ENCODE measurements around the gene HIP1.
"Not testable (repeated sequence)": the region's sequence is repeated elsewhere in the genome, so short reads cannot be mapped to it uniquely, and the experiment has no call there.

Gene HIP1

GRCh38 chr7:75719626-75720025, 19.1 kb downstream of the HIP1 start:
- H3K27ac ChIP-seq (ENCODE audit: low read depth, low read length): no peak overlapping the region
- 0 out of 2 replicates have a peak, but pooled peaks cover 2% of the 10 kb centered on the region for H3K27me3 ChIP-seq (ENCODE audit: control insufficient read depth, low read length)
- TF ChIP-seq, protein P1, sequence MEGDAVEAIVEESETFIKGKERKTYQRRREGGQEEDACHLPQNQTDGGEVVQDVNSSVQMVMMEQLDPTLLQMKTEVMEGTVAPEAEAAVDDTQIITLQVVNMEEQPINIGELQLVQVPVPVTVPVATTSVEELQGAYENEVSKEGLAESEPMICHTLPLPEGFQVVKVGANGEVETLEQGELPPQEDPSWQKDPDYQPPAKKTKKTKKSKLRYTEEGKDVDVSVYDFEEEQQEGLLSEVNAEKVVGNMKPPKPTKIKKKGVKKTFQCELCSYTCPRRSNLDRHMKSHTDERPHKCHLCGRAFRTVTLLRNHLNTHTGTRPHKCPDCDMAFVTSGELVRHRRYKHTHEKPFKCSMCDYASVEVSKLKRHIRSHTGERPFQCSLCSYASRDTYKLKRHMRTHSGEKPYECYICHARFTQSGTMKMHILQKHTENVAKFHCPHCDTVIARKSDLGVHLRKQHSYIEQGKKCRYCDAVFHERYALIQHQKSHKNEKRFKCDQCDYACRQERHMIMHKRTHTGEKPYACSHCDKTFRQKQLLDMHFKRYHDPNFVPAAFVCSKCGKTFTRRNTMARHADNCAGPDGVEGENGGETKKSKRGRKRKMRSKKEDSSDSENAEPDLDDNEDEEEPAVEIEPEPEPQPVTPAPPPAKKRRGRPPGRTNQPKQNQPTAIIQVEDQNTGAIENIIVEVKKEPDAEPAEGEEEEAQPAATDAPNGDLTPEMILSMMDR (IDR thresholded peaks at IDR 0.05; ENCODE audit: low read depth, low read length, poor library complexity, severe bottlenecking): no peak
- TF ChIP-seq EZH2phosphoT487 (IDR thresholded peaks at IDR 0.05; ENCODE audit: borderline replicate concordance, low read length): no peak
- H3K4me1 ChIP-seq (ENCODE audit: control insufficient read depth, low read length): peaks cover 1% of the 10 kb centered on the region
- no peaks in the 10 kb centered on the region for H4K20me1 ChIP-seq (ENCODE audit: control insufficient read depth, insufficient read depth, low read depth, low read length)
- no peaks in the 10 kb centered on the region for H3K9me2 ChIP-seq (replicated peaks; ENCODE audit: control insufficient read depth, low read length)
- H3F3A ChIP-seq (ENCODE audit: control insufficient read depth, insufficient read depth): no peaks in the 10 kb centered on the region
- no peaks in the 10 kb centered on the region for H3K79me2 ChIP-seq (ENCODE audit: control insufficient read depth, low read length)
- no peak overlapping the region for H3K4me3 ChIP-seq (ENCODE audit: low read length)
- no peak overlapping the region for H3K4me2 ChIP-seq (ENCODE audit: low read length)
- no peaks in the 10 kb centered on the region for H3K9me3 ChIP-seq (ENCODE audit: control insufficient read depth, insufficient read depth, low read length)
- no peaks in the 10 kb centered on the region for H3K36me3 ChIP-seq (ENCODE audit: control insufficient read depth, low read length)

DNA sequence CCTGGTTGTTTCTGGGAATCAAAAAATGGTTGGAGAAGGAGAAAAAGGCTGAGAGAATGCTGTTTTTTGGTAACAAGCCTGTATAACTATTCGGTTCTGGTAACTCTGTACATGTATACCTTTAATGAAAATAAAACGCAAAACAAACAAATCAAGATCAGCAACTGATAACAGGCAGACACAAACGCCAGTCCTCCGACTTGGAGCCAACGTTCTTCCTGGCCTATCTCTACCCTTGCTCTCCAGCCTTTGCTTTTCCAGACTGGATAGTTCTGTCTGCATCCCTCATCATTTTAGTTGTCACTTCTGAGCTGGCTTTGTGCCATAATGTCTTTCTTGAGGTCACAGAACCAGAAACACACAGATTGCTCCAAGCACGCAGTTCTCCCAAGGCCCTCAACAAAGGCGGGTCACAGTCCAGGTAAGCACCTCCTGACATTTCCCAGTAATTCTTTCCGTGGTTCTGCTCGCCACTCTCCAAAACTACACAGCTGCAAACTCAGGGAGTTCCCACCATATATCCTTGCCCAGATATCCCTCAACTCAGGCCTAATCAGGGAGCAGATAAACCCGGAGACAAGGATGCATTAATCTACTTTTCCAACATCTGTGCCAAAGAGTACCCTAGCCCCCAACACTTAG, 20.2 kb downstream of the HIP1 start:
- Histone ChIP-seq H3K9me3 (ENCODE audit: control insufficient read depth, insufficient read depth, low read length) (no peaks in the 10 kb centered on the region), H3K4me3 (ENCODE audit: low read length) (no peak overlapping the region), H3K79me2 (ENCODE audit: control insufficient read depth, low read length) (no peaks in the 10 kb centered on the region), H3K27me3 (ENCODE audit: control insufficient read depth, low read length) (no peaks in the 10 kb centered on the region), H3K4me2 (ENCODE audit: low read length) (no peak overlapping the region), H4K20me1 (ENCODE audit: control insufficient read depth, insufficient read depth, low read depth, low read length) (no peaks in the 10 kb centered on the region), H3K36me3 (ENCODE audit: control insufficient read depth, low read length) (no peaks in the 10 kb centered on the region), H3F3A (ENCODE audit: control insufficient read depth, insufficient read depth) (no peaks in the 10 kb centered on the region), H3K27ac (ENCODE audit: low read depth, low read length) (no peak overlapping the region), H3K4me1 (ENCODE audit: control insufficient read depth, low read length) (no peaks in the 10 kb centered on the region), H3K9me2 (replicated peaks; ENCODE audit: control insufficient read depth, low read length) (no peaks in the 10 kb centered on the region)
- no peak for TF ChIP-seq EZH2phosphoT487 (IDR thresholded peaks at IDR 0.05; ENCODE audit: borderline replicate concordance, low read length)
- TF ChIP-seq, protein P1 (IDR thresholded peaks at IDR 0.05; ENCODE audit: low read depth, low read length, poor library complexity, severe bottlenecking): no peak

- H4K20me1 ChIP-seq (ENCODE audit: control insufficient read depth, insufficient read depth, low read depth, low read length); H3K4me3 ChIP-seq (ENCODE audit: low read length); H3K9me2 ChIP-seq (replicated peaks; ENCODE audit: control insufficient read depth, low read length); H3K4me2 ChIP-seq (ENCODE audit: low read length); H3K27ac ChIP-seq (ENCODE audit: low read depth, low read length); H3F3A ChIP-seq (ENCODE audit: control insufficient read depth, insufficient read depth); H3K4me1 ChIP-seq (ENCODE audit: control insufficient read depth, low read length); H3K27me3 ChIP-seq (ENCODE audit: control insufficient read depth, low read length); H3K36me3 ChIP-seq (ENCODE audit: control insufficient read depth, low read length); H3K79me2 ChIP-seq (ENCODE audit: control insufficient read depth, low read length); H3K9me3 ChIP-seq (ENCODE audit: control insufficient read depth, insufficient read depth, low read length): not testable (repeated sequence)
Observed at GRCh38 chr7:75717746-75718145, 21.0 kb downstream of the HIP1 start.

DNA sequence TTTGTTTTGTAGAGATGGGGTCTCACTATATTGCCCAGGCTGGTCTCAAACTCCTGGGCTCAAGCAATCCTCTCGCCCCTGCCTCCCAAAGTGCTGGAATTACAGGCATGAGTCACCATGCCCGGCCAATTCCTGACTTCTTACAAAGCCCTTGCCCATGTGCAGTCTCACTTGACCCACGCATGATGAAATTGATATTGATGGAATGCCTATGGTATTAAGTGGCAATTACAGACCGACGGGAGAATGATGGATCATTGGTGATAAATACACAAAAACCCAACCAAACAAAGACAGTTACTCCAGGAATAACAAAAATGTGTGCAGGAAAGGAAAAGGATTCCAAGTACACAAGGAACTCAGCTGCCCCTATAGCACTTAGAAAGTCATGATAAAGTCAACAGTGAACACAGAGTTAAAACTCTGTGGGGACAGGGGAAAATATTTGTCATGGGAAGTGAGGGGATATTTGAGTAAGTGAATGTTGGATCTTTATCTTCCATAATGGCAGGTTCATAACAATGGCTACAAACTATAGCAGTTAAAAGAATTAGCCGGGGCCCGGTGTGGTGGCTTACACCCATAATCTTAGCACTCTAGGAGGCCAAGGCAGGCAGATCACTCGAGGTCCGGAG, 21.6 kb downstream of the HIP1 start:
- Histone ChIP-seq H4K20me1 (ENCODE audit: control insufficient read depth, insufficient read depth, low read depth, low read length) (no peaks in the 10 kb centered on the region), H3K36me3 (ENCODE audit: control insufficient read depth, low read length) (no peaks in the 10 kb centered on the region), H3K4me3 (ENCODE audit: low read length) (no peak overlapping the region), H3K79me2 (ENCODE audit: control insufficient read depth, low read length) (no peaks in the 10 kb centered on the region), H3K27ac (ENCODE audit: low read depth, low read length) (no peak overlapping the region), H3K9me2 (replicated peaks; ENCODE audit: control insufficient read depth, low read length) (no peaks in the 10 kb centered on the region), H3F3A (ENCODE audit: control insufficient read depth, insufficient read depth) (no peaks in the 10 kb centered on the region), H3K4me1 (ENCODE audit: control insufficient read depth, low read length) (peaks cover 8% of the 10 kb centered on the region), H3K27me3 (ENCODE audit: control insufficient read depth, low read length) (no peaks in the 10 kb centered on the region; the same call in 1 of the 2 replicates), H3K4me2 (ENCODE audit: low read length) (no peak overlapping the region), H3K9me3 (ENCODE audit: control insufficient read depth, insufficient read depth, low read length) (no peaks in the 10 kb centered on the region)
- TF ChIP-seq EZH2phosphoT487 (IDR thresholded peaks at IDR 0.05; ENCODE audit: borderline replicate concordance, low read length): no peak
- TF ChIP-seq, protein P1 (IDR thresholded peaks at IDR 0.05; ENCODE audit: low read depth, low read length, poor library complexity, severe bottlenecking): no peak
